Trophoblast cell (in vitro differentiated cells and primary cell): ENCODE results near the gene LSR. TPM values are rescaled to one million over a fixed set of nuclear protein-coding genes. Genes with fewer than 3 reads are reported as not detected.

Experiments used
- DNase-seq, 2 donors: peaks; one replicate each; pipeline ENCODE4 v3.0.0-alpha.2; 2016
- H2AFZ ChIP-seq: 2 replicates; pipeline ENCODE4 v1.6.1; 2013; ENCODE audit warnings: low read length, moderate library complexity, mild to moderate bottlenecking; ENCODE audit not compliant: insufficient read depth, poor library complexity
- H2AK5ac ChIP-seq: 2 replicates; pipeline ENCODE4 v1.6.1; 2013; ENCODE audit warnings: mild to moderate bottlenecking, low read length
- H2BK120ac ChIP-seq: 2 replicates; pipeline ENCODE4 v1.6.1; 2013; ENCODE audit warnings: low read length, mild to moderate bottlenecking, moderate library complexity; ENCODE audit not compliant: insufficient read depth, poor library complexity
- H2BK12ac ChIP-seq: 2 replicates; pipeline ENCODE4 v1.6.1; 2013; ENCODE audit warnings: mild to moderate bottlenecking, low read length, moderate library complexity
- H2BK5ac ChIP-seq: 2 replicates; pipeline ENCODE4 v1.6.1; 2013; ENCODE audit warnings: low read length, low read depth, moderate library complexity, mild to moderate bottlenecking; ENCODE audit not compliant: poor library complexity
- H3K14ac ChIP-seq: 2 replicates; pipeline ENCODE4 v1.6.1; 2013; ENCODE audit warnings: mild to moderate bottlenecking, low read length
- H3K18ac ChIP-seq: 2 replicates; pipeline ENCODE4 v1.6.1; 2013; ENCODE audit warnings: mild to moderate bottlenecking, low read length
- H3K23ac ChIP-seq: 2 replicates; pipeline ENCODE4 v1.6.1; 2013; ENCODE audit warnings: low read length
- H3K27ac ChIP-seq: 2 replicates; pipeline ENCODE4 v1.5.1; 2013; ENCODE audit warnings: low read depth, mild to moderate bottlenecking, inconsistent platforms, low read length, moderate library complexity
- H3K27me3 ChIP-seq: 2 replicates; pipeline ENCODE4 v1.6.1; 2013; ENCODE audit warnings: inconsistent platforms, mild to moderate bottlenecking, low read length, moderate library complexity; ENCODE audit not compliant: insufficient read depth
- H3K36me3 ChIP-seq, 2 experiments: 1 replicate in 1 of 2; 2 replicates in 1 of 2; pipeline ENCODE4 v1.6.1; 2013; ENCODE audit warnings: low read length in 2 of 2, mild to moderate bottlenecking in 2 of 2, moderate library complexity in 1 of 2; ENCODE audit not compliant: insufficient read depth in 2 of 2, control insufficient read depth in 1 of 2
- H3K4ac ChIP-seq: 2 replicates; pipeline ENCODE4 v1.6.1; 2013; ENCODE audit warnings: low read depth, mild to moderate bottlenecking, low read length, moderate library complexity
- H3K4me1 ChIP-seq, 2 experiments: 1 replicate in 1 of 2; 2 replicates in 1 of 2; pipeline ENCODE4 v1.6.1; 2013; ENCODE audit warnings: low read length in 2 of 2, mild to moderate bottlenecking in 2 of 2, moderate library complexity in 1 of 2; ENCODE audit not compliant: insufficient read depth in 2 of 2, control insufficient read depth in 1 of 2
- H3K4me2 ChIP-seq: 2 replicates; pipeline ENCODE4 v1.6.1; 2013; ENCODE audit warnings: inconsistent platforms, mild to moderate bottlenecking, low read length, moderate library complexity
- H3K4me3 ChIP-seq: 2 replicates; pipeline ENCODE4 v1.5.1; 2013; ENCODE audit warnings: mild to moderate bottlenecking, low read depth, low read length, inconsistent platforms
- H3K79me1 ChIP-seq: one replicate; pipeline ENCODE4 v1.6.1; 2013; ENCODE audit warnings: low read length
- H3K79me2 ChIP-seq: 2 replicates; pipeline ENCODE4 v1.6.1; 2013; ENCODE audit warnings: low read length, mild to moderate bottlenecking; ENCODE audit not compliant: control insufficient read depth, insufficient read depth, poor library complexity
- H3K9ac ChIP-seq: 2 replicates; pipeline ENCODE4 v1.6.1; 2013; ENCODE audit warnings: mild to moderate bottlenecking, low read length
- H3K9me3 ChIP-seq: 2 replicates; pipeline ENCODE4 v1.6.1; 2013; ENCODE audit warnings: low read depth, mild to moderate bottlenecking, control low read depth, inconsistent platforms, low read length; ENCODE audit not compliant: insufficient read depth
- H4K12ac ChIP-seq: 2 replicates; pipeline ENCODE4 v1.6.1; 2013; ENCODE audit warnings: low read depth, mild to moderate bottlenecking, low read length, moderate library complexity
- H4K8ac ChIP-seq: 2 replicates; pipeline ENCODE4 v1.6.1; 2013; ENCODE audit warnings: low read depth, mild to moderate bottlenecking, low read length, moderate library complexity
- H4K91ac ChIP-seq: one replicate; pipeline ENCODE4 v1.6.1; 2013; ENCODE audit warnings: low read depth, mild to moderate bottlenecking, low read length, moderate library complexity
- WGBS: extraction: QIAGEN DNeasy Blood & Tissue Kit; methylation state at CpG from one replicate; pipeline ENCODE4 v1.1.7; 2013; ENCODE audit warnings: missing lambda C conversion rate; ENCODE audit not compliant: insufficient read length, insufficient coverage; ENCODE audit errors: extremely low coverage; 5-methylcytosine and 5-hydroxymethylcytosine counted together
- polyA plus RNA-seq: library from polyadenylated mRNA; stranded (reverse); fragments of 200-250 nt; gene quantifications from 2 replicates; pipeline ENCODE4 v1.2.3, GENCODE V29; 2013

The LSR gene
- 71.4 and 74.4 TPM in 2 replicates for polyA plus RNA-seq

DNA sequence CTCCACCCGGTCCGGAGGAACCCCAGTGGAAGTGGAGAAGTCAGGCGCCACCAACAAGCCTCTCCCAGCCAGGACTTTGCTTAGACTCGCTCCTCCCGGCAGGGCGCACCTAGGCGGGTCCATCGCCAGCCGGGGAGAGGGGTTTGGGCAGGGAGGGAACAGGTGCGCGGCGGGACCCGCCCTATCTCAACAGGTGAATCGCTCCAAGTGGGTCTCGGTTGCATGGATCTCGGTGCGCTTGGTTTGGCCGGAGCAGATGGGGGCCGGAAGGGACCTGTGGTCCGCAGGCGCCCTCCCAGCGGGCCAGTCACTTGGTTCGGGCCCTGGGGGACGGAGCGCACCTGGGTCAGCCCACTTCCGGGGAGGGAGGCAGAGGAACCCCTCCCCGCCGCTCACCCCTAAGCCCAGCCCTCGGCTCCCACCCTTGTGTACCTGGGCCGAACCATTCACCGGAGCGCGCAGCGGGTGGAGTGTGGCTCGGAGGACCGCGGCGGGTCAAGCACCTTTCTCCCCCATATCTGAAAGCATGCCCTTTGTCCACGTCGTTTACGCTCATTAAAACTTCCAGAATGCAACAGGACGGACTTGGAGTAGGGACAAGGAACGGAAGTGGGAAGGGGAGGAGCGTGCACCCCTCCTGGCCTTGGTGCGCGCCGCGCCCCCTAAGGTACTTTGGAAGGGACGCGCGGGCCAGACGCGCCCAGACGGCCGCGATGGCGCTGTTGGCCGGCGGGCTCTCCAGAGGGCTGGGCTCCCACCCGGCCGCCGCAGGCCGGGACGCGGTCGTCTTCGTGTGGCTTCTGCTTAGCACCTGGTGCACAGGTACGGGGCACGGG lies at the start of gene LSR:
Gene LSR (plus strand): TSS at position 693 of the 836 bp plus-strand sequence. CDS start 21 bp downstream, at position 714.
- Histone ChIP-seq H3K79me2 (peaks cover 15% of the 10 kb centered on the region), H2BK12ac (peak within 1 kb of the TSS; percentile 48), H4K91ac (peak within 1 kb of the TSS; percentile 74), H3K23ac (no peak within 1 kb of the TSS), H3K9me3 (no peaks in the 10 kb centered on the region), H3K4ac (peak within 1 kb of the TSS; percentile 78), H3K14ac (peak within 1 kb of the TSS; percentile 78), H2BK5ac (peak within 1 kb of the TSS; percentile 83), H2AK5ac (no peak within 1 kb of the TSS), H3K36me3 (peaks cover 17% of the 10 kb centered on the region in 2 experiments), H3K18ac (peak within 1 kb of the TSS; percentile 71), H3K27ac (peak within 1 kb of the TSS; percentile 91), H2AFZ (peak within 1 kb of the TSS; percentile 47), H2BK120ac (peak within 1 kb of the TSS; percentile 82), H4K8ac (peak within 1 kb of the TSS; percentile 90), H3K4me2 (peak within 1 kb of the TSS; percentile 92), H3K79me1 (peaks cover 13% of the 10 kb centered on the region), H3K4me1 (peaks cover 10 to 12% of the 10 kb centered on the region in 2 experiments), H3K4me3 (peak within 1 kb of the TSS; percentile 95), H3K27me3 (no peaks in the 10 kb centered on the region), H3K9ac (peak within 1 kb of the TSS; percentile 86), H4K12ac (peak within 1 kb of the TSS; percentile 28)
- no CpG with 5 or more reads among the region's 69 CpGs for WGBS
- peak; percentile 86 to 87 for DNase-seq

DNA sequence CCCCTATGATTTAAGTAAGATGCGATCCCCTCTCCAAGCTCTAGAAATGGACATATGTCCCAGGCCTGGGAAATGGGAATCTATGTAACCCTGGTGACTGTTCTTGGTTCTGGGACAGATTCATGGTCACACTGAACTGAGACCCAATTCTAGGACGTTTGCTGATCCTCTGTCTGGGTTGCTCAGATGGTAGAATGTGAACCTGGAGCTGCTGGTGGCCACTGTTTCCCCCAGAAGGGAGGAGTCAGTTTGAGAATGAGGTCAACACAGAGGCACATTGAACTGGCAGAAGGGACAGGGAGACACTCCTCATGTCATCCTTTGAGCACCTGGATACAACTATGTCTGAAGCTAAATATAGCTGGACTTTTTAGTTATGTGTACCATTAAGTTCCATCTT lies 49.3 kb upstream of the LSR start:
- H2AFZ ChIP-seq, result no peak overlapping the region
- no peak overlapping the region for H3K9ac ChIP-seq
- H3K4me1 ChIP-seq, result no peaks in the 10 kb centered on the region
- no peak overlapping the region for H3K4me2 ChIP-seq
- no peaks in the 10 kb centered on the region for H3K27me3 ChIP-seq
- no peak overlapping the region for H4K91ac ChIP-seq
- no peak overlapping the region for H4K12ac ChIP-seq
- no CpG with 5 or more reads among the region's 2 CpGs for WGBS
- no peak overlapping the region for H3K27ac ChIP-seq
- H3K23ac ChIP-seq, result no peak overlapping the region
- H2BK12ac ChIP-seq, result no peak overlapping the region
- H3K79me2 ChIP-seq, result peaks cover 2% of the 10 kb centered on the region
- no peak overlapping the region for H3K14ac ChIP-seq
- no peak for DNase-seq
- H4K8ac ChIP-seq, result no peak overlapping the region
- no peak overlapping the region for H2BK120ac ChIP-seq
- no peaks in the 10 kb centered on the region for H3K79me1 ChIP-seq
- H3K4ac ChIP-seq, result no peak overlapping the region
- no peak overlapping the region for H2BK5ac ChIP-seq
- no peak overlapping the region for H3K18ac ChIP-seq
- H3K9me3 ChIP-seq, result no peaks in the 10 kb centered on the region
- no peak overlapping the region for H2AK5ac ChIP-seq
- H3K36me3 ChIP-seq, result no peaks in the 10 kb centered on the region
- no peak overlapping the region for H3K4me3 ChIP-seq

GRCh38 chr19:35202722-35203688 lies 45.8 kb upstream of the LSR start:
- Histone ChIP-seq H2BK5ac (no peak overlapping the region), H2AK5ac (no peak overlapping the region), H2BK12ac (no peak overlapping the region), H3K27me3 (no peaks in the 10 kb centered on the region), H2BK120ac (no peak overlapping the region), H3K79me2 (peaks cover 2% of the 10 kb centered on the region), H4K8ac (no peak overlapping the region), H3K36me3 (no peaks in the 10 kb centered on the region), H4K91ac (no peak overlapping the region), H3K4me3 (no peak overlapping the region), H3K27ac (no peak overlapping the region), H3K79me1 (no peaks in the 10 kb centered on the region), H3K4ac (no peak overlapping the region), H3K9ac (no peak overlapping the region), H3K4me2 (no peak overlapping the region), H3K9me3 (no peaks in the 10 kb centered on the region), H3K23ac (no peak overlapping the region), H4K12ac (no peak overlapping the region), H3K18ac (no peak overlapping the region), H2AFZ (no peak overlapping the region), H3K14ac (no peak overlapping the region), H3K4me1 (no peaks in the 10 kb centered on the region)
- WGBS, result no CpG with 5 or more reads among the region's 4 CpGs
- DNase-seq, result no peak
